ENCODE results near the gene IFNLR1.
A peak's percentile ranks its signal among the peaks of the same experiment; 100 is the strongest.

Gene IFNLR1

DNA sequence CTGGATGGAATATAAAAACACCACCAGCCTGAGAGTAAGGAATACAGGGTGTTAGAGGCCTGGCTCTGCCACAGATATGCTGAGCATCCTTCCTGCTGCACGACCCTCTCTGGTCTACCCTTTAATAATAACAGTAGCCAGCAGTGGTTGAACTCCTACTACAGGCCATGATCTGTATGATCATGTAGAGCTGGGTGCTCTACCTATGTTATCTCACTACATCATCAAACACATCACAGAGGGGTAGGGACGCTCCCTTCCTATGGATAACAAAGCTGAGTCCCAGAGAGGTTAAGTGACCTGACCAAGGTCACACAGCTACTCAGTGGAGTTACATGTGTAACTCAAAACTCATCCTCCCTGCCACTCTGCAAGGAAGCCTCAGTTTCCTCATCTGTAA is 62.1 kb downstream of the IFNLR1 start:
- no peak for DNase-seq (ENCODE audit: low read depth in 2 of 2, low spot score in 1 of 2)

DNA sequence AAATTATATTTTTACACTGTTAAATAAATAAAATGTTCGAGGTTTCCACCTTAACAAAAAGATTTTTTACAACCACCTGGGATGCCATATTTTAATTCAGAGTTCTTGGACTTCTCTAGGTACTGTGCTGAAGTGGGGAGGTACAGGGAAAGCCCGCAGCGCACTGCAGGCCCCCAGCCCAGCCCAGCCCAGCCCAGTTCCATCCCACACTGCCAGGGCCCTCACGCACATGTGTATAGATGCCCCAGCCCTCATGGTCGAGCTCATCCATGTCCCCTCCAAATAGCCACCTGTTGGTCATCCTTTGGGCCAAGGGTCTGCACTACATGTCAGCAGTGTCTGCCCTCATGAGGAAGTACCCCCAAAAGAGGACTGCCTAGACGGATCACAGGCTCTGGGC is 63.5 kb downstream of the IFNLR1 start:
- DNase-seq (ENCODE audit: low read depth in 2 of 2, low spot score in 1 of 2), result no peak

DNA sequence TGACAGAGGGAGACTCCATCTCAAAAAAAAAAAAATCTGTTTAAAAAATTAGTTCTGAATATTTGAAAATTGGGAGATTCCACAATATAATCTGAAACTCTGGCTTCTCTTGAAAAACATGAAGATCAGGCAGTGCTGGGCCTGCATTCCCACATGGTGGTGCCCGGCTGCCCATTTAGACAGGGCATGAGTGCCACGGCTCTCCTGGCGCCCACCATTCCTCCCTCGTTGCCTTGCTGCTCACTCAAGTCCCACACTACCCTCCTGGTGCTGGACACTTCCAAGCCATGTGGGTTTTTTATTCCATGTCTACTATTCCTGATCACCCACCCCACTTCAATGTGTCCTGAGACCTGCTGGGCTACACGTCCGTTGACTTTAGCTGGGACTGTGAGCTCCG is 64.3 kb downstream of the IFNLR1 start:
- DNase-seq (ENCODE audit: low read depth in 2 of 2, low spot score in 1 of 2), result no peak

DNA sequence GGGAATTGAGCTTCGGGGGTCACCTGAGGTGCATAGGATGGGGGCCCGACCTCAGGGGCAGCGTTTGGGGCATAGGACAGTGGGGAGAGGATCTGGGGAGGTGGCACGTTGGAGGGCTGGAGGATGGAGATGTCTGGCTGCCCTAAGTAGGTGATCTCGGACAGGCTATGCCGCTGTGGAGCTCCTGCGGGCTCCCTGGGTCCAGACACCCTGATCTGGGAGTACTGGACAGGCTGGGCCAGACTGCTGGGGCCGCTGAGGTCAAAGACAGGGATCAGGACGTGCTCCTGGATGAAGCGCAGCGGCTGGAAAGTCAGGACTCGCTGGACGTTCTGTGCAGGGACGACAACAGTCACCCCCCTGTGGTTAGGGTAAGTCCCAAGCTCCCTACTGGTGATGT is 65.7 kb downstream of the IFNLR1 start:
- no peak for DNase-seq (ENCODE audit: low read depth in 2 of 2, low spot score in 1 of 2)

DNA sequence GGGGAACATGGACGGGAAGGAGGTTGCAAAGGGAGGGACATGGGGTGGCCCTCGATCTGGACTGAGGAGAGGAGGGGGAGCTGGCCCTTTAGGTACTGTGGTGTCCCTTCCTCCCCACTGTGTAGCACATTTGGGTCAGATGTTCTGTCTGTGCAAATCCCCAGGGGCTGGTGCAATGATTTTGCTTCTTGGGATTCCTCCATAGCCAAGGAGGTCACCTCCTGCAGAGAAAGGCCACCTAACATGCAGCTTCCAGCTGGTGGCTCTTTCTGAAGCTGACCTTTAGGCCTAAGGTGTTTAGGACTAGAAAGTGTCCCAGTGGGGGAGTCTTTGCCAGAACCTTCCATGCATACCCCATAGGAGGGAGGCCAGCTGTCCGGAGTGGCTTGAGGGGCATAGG is 66.1 kb downstream of the IFNLR1 start:
- DNase-seq (ENCODE audit: low read depth in 2 of 2, low spot score in 1 of 2), result no peak

DNA sequence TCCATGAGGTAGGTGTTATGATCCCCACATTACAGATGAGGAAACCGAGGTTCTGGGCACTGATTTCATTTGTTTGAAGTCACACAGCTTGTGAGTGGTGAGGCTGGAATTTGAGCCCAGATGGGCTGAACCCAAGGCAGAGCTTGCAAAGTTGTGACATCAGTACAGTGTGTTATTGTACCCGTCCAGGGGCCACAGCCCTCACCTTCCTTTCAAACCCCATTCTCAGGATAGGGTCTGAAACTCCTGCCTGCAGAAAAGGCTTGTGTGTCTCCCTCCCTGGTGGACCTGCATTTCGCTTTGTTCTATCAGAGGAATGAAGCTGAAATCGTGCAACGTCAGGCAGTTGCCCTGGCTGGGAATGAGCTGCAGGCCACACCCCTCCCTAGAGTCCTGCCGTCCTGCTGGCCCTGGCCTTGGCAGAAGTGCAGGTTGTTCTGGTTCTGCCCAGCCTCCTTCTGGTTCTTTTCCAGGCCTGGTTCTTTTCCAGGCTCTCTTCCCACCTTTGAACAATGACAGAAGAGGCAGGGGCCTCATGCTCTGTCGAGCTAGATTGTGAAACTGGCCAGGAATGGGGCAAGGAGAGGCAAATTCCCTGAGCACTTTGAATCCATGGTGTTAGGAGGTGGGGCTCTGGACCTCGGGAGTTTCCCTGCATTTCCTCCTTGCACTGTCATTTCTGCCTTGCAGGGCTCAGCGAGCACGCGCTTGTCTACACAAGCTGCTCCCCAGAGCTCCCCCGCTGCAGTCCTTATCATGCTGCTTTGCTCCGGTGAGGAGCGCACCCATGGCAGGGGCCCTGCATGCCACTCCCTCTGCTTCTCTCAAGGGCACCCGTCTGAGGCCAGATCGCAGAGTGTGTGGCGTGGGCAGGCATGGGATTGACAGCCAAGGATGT is 67.0 kb downstream of the IFNLR1 start:
- DNase-seq (ENCODE audit: low read depth in 2 of 2, low spot score in 1 of 2), result no peak

DNA sequence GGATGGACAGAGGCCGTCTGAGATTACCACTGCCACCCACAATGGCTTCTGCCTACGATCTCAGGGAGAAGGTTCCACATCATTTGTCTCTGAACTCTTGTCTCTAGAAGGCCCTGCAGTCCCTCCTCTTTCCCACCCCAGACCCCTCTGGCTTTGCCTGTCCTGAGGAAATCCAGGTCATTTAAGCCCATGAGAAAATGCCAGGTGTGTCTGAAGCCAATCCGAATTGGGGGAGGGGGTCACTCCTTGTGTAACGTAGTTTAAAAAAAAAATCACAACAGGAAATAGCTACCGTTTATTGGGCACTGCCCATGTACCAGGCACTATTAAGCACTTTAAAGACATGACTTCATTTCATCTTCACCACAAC is 67.6 kb downstream of the IFNLR1 start:
- no peak for DNase-seq (ENCODE audit: low read depth in 2 of 2, low spot score in 1 of 2)

- DNase-seq (ENCODE audit: low read depth in 2 of 2, low spot score in 1 of 2), result no peak
Measured at GRCh38 chr1:24118410-24119242, 68.5 kb downstream of the IFNLR1 start.

GRCh38 chr1:24117722-24118409 is 69.2 kb downstream of the IFNLR1 start:
- DNase-seq (ENCODE audit: low read depth in 2 of 2, low spot score in 1 of 2), result no peak

DNA sequence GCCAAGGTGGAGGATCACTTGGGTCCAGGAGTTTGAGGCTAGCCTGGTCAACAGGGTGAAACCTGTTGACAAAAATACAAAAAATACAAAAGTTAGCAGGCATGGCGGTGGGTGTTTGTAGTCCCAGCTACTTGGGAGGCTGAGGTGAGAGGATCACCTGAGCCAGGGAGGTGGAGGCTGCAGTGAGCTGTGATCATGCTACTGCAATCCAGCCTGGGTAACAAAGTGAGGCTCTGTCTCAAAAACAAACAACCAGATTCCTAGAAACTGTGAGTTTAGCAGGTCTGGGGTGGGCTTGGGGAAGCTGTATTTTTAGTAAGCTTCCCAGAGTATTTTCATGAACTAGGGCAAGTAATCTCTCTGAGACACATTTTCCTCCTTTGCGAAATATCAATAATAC is 70.0 kb downstream of the IFNLR1 start:
- DNase-seq (ENCODE audit: low read depth in 2 of 2, low spot score in 1 of 2), result no peak

DNA sequence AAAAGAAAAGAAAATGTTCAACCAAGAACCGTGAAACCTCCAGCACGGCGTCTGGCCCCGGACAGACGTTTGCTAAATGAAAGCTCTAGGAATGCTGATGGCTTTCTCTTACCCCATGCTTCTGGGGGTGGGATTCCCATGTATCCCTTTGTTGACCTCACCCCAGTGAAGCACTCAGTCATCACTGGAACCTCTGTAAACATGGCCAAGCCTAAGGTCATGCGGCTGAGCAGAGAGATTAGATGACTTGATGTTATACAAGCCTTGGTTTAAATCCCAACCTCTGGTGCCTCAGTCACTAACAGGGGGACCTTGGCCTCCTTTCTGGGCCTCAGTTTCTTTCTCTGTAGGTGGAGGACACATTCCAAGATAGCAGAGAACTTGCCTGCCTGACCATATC is 72.3 kb downstream of the IFNLR1 start:
- DNase-seq (ENCODE audit: low read depth in 2 of 2, low spot score in 1 of 2), result no peak

- DNase-seq (ENCODE audit: low read depth in 2 of 2, low spot score in 1 of 2), result no peak
Measured at GRCh38 chr1:24113641-24114033, 73.5 kb downstream of the IFNLR1 start.

DNA sequence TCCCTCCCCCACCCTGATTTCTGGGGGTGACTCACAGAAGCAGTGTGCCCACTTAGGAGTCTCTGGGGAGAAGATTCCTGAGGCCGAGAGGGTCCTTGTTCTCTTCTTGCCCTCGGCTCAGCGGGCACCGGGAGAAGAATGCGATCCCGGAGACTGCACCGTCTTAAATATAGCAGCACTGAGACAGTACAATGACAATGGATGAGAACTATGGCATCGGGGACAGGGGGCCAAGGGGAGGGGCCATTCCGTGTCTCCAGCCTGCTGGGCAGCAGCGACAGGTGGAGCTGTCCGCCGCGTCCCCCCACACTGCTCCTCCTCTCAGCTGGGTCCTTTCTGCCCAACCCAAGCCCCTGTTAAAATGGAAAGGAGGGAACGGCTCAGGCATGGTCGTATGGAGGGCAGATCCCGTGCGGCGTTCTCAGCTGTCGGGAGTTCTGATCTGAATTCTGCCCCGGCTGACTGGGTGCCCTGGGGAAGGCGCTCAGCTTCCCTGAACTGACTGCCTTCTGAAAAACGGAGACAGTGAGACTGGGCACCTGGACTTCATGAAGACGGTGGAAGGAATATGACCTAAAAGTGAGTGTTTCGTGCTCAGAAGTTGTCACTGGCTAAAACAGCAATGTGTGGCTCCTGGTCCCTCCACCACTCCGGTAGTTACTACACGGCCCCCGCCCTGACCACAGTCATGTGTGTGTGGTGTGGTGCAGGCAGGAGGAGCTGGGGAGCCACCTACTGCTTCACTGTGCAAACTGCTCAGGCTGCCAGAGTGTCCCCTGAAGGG is 74.9 kb downstream of the IFNLR1 start, which contains the start of gene MYOM3:
Gene MYOM3, minus strand, starts transcription at position 140 of the 784 bp plus-strand sequence. CDS start 3,499 bp downstream, outside the sequence.
- peak; percentile 6 to 18 for DNase-seq (ENCODE audit: low read depth in 2 of 2, low spot score in 1 of 2)

DNA sequence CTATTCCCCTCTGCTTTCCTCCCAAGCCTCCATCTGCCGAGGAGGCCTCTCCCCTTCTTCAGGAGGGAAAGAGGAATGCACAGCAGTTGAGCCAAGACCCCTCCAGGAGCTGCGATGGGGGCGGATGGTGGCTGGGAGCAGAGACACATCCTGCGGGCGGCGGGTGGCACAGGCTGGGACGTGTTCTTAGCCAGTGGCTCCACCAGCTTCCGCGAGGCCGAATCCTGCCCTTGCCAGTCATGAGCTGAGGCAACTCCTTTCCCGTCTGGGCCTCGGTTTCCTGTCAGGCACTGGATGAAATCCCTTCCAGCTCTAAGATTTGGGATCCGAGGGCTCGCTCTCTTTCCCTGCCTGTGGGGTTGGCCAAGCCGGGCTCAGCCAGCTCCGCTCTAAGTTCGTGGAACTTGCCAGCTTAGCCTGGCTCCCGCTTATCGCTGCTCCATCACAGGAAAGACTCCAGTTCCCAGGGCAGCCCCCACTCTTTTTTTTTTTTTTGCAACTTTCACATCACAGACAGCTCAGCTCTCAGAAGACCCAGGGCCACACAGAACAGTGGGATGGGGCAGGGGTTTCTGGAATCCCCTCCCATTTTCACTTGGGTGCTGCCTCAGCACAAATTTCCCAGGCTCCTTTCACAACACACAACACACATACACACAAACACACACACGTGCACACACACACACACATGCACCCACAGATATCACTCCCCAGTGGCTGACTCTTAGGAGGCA is 75.7 kb downstream of the IFNLR1 start:
- no peak for DNase-seq (ENCODE audit: low read depth in 2 of 2, low spot score in 1 of 2)

DNA sequence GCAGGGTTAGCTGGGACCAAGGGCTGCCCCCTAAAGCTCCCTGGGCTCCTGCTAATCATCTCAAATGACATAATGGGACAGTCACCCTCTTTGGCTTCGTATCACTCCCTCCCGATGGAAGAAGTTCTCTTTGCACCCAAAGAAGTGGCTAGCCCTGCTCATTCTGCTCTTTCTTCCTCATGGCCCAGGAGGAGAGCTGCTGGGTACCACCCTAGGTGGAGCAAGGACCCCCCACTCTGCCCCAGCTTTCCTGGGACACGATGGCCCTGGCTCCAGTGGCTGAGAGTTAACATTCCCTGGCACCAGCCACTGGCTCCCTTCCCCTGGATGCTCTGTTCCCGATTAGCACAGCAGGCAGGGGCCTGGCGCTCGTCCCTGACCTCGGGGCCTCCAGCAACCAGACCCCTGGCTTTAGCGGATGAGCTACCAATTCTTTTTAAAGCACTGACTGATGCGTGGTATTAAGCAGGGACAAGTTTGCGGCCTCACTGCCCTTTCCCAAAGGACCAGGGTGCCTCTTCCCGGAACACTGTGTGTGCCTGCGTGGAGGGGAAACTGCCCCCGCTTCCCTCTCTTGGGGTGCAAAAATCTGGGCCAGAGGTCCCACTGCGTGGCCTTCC is 76.3 kb downstream of the IFNLR1 start:
- no peak for DNase-seq (ENCODE audit: low read depth in 2 of 2, low spot score in 1 of 2)

GRCh38 chr1:24109686-24110475 is 77.2 kb downstream of the IFNLR1 start:
- no peak for DNase-seq (ENCODE audit: low read depth in 2 of 2, low spot score in 1 of 2)

- DNase-seq (ENCODE audit: low read depth in 2 of 2, low spot score in 1 of 2), result no peak
Measured at GRCh38 chr1:24109166-24109483, 78.0 kb downstream of the IFNLR1 start.

DNA sequence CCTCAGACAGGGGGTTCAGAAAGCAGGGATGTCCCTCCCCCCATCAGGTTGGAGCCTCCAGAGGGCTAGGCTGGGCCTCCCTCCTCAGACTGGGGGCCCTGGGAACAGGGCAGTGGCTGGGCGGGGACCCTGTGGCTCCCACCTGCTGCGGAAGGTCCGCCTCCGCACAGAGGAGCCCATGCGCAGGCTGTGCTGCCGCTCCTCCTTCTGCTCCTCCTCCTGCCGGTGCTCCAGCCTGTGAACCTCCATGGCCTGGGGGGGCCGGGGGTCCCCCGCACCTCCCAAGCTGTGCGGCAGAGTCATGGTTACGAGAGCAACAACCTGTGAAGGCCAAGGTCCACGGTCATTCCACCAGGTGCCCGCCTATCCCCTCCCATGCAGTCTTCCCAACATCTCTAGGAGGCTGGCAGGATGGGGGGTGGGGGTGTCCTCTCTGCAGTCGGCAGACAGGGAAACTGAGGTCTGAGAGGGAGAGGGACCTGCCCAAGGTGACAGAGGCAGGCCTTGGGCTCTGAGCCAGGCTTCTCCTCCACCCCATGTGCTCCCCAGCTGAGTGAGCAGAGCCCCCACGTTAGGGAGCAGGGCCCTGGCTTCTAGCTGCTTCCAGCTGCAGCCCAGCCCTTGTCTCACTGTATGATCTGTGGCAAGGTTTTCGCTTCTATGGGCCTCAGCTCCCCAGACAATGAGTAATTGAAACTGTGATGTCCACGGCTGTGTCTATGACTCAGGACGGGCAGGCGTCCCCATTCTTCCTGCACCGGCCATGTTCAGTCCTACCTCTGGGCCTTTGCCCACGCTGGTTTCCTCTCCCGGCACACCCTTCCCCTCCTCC is 78.5 kb downstream of the IFNLR1 start:
- no peak for DNase-seq (ENCODE audit: low read depth in 2 of 2, low spot score in 1 of 2)
